ENCODE data around the gene ST6GAL2. TPM values are rescaled to one million over a fixed set of nuclear protein-coding genes. Genes with fewer than 3 reads are reported as not detected.

Gene ST6GAL2
- total and polyA plus RNA-seq, 4 donors: 1.0 to 3.6 (median 2.3) TPM

DNA sequence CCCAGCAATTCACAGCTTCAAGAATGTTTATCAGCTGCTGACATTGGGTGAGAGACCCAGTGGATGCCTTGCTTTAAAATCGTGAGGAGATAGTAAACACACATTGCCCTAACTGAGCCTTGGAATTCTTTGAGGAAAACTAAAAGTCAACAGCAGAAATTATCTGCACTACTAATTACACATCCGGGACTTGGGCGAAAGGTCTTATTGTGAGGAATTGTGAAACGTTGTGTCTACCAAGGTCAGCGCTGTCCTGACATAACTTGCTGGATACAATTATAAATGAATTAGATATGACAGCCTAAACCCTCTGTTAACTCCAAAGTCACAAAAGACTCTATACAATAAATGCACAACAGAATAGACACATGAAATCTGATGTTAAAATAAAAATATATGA, 121.4 kb downstream of the ST6GAL2 start:
- Histone ChIP-seq H3K27me3 (ENCODE audit: control insufficient read depth in 4 of 4, insufficient read depth in 4 of 4, low read length in 3 of 4) (no peaks in the 10 kb centered on the region), H3K4me1 (ENCODE audit: control insufficient read depth in 4 of 4, insufficient read depth in 4 of 4, low read length in 3 of 4) (no peaks in the 10 kb centered on the region), H3K4me3 (ENCODE audit: low read depth in 1 of 3, low read length in 3 of 3) (no peak overlapping the region), H3K27ac (ENCODE audit: low read depth in 1 of 2, low read length in 2 of 2) (no peak overlapping the region), H3K9ac (ENCODE audit: low read depth in 1 of 2, low read length in 2 of 2) (no peak overlapping the region), H3K9me3 (ENCODE audit: control insufficient read depth in 4 of 4, low read length in 3 of 4) (no peaks in the 10 kb centered on the region), H3K36me3 (ENCODE audit: control insufficient read depth in 4 of 4, insufficient read depth in 3 of 4, low read depth in 1 of 4, low read length in 3 of 4) (no peaks in the 10 kb centered on the region)
- TF ChIP-seq NR2F2 (IDR thresholded peaks at IDR 0.05) (peak; percentile 49), HNF4G (IDR thresholded peaks at IDR 0.05) (no peak), REST (IDR thresholded peaks at IDR 0.05) (peak; percentile 12), RAD21 (IDR thresholded peaks at IDR 0.05) (no peak), YY1 (IDR thresholded peaks at IDR 0.05) (no peak), RXRA (IDR thresholded peaks at IDR 0.05) (peak; percentile 6 to 11)
- DNase-seq (ENCODE audit: low spot score): no peak
- 62% methylated on average over 5 of the region's 5 CpGs for whole genome bisulfite sequencing

- TF ChIP-seq, protein P1, sequence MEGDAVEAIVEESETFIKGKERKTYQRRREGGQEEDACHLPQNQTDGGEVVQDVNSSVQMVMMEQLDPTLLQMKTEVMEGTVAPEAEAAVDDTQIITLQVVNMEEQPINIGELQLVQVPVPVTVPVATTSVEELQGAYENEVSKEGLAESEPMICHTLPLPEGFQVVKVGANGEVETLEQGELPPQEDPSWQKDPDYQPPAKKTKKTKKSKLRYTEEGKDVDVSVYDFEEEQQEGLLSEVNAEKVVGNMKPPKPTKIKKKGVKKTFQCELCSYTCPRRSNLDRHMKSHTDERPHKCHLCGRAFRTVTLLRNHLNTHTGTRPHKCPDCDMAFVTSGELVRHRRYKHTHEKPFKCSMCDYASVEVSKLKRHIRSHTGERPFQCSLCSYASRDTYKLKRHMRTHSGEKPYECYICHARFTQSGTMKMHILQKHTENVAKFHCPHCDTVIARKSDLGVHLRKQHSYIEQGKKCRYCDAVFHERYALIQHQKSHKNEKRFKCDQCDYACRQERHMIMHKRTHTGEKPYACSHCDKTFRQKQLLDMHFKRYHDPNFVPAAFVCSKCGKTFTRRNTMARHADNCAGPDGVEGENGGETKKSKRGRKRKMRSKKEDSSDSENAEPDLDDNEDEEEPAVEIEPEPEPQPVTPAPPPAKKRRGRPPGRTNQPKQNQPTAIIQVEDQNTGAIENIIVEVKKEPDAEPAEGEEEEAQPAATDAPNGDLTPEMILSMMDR (IDR thresholded peaks at IDR 0.05; ENCODE audit: low read depth, low read length, missing input control): no peak
- TF ChIP-seq TAF1 (conservative IDR thresholded peaks at IDR 0.05): no peak
- no peak for TF ChIP-seq RXRA (IDR thresholded peaks at IDR 0.05)
- TF ChIP-seq, protein P2, sequence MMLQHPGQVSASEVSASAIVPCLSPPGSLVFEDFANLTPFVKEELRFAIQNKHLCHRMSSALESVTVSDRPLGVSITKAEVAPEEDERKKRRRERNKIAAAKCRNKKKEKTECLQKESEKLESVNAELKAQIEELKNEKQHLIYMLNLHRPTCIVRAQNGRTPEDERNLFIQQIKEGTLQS (IDR thresholded peaks at IDR 0.05): no peak
- no peak for TF ChIP-seq REST (IDR thresholded peaks at IDR 0.05)
- Histone ChIP-seq H3K27ac (ENCODE audit: low read depth in 1 of 2, low read length in 2 of 2) (no peak overlapping the region), H3K9ac (ENCODE audit: low read depth in 1 of 2, low read length in 2 of 2) (no peak overlapping the region), H3K27me3 (ENCODE audit: control insufficient read depth in 4 of 4, insufficient read depth in 4 of 4, low read length in 3 of 4) (peaks cover 0 to 2% (median 0%) of the 10 kb centered on the region in 4 donors), H3K9me3 (ENCODE audit: control insufficient read depth in 4 of 4, low read length in 3 of 4) (no peaks in the 10 kb centered on the region), H3K4me1 (ENCODE audit: control insufficient read depth in 4 of 4, insufficient read depth in 4 of 4, low read length in 3 of 4) (no peaks in the 10 kb centered on the region), H3K4me3 (ENCODE audit: low read depth in 1 of 3, low read length in 3 of 3) (no peak overlapping the region), H3K36me3 (ENCODE audit: control insufficient read depth in 4 of 4, insufficient read depth in 3 of 4, low read depth in 1 of 4, low read length in 3 of 4) (no peaks in the 10 kb centered on the region)
- 52% methylated on average over 2 of the region's 2 CpGs for WGBS
- no peak for DNase-seq (ENCODE audit: low spot score)
These were observed 126.0 kb downstream of the ST6GAL2 start for GRCh38 chr2:106759966-106760365.

Measured in liver (tissue), 9 donors.